Memory B cell (primary cell): ENCODE measurements around the gene PARD3B.

ENCODE experiments used
- ATAC-seq: fragments of 150-1000 bp; cut with Tn5 transposase; 2 replicates; pipeline ENCODE4 v1.10.0; 2021; ENCODE audit warnings: low read depth, mild to moderate bottlenecking, moderate library complexity
- DNase-seq, 2 donors: peaks; one replicate each; pipeline ENCODE4 v3.0.0; 2022; ENCODE audit warnings: low spot score in 2 of 2
- H3K27ac Mint-ChIP-seq: one replicate; pipeline ENCODE4 v1.8.0; 2022; ENCODE audit warnings: mild to moderate bottlenecking, moderate library complexity, mixed read lengths
- H3K27me3 Mint-ChIP-seq: one replicate; pipeline ENCODE4 v1.8.0; 2022; ENCODE audit warnings: mixed read lengths
- H3K36me3 Mint-ChIP-seq: one replicate; pipeline ENCODE4 v1.8.0; 2022; ENCODE audit warnings: mild to moderate bottlenecking, mixed read lengths
- H3K4me1 Mint-ChIP-seq: one replicate; pipeline ENCODE4 v1.8.0; 2022; ENCODE audit warnings: mixed read lengths
- H3K4me3 Mint-ChIP-seq: one replicate; pipeline ENCODE4 v1.8.0; 2022; ENCODE audit warnings: mild to moderate bottlenecking, moderate library complexity, mixed read lengths
- H3K9me3 Mint-ChIP-seq: one replicate; pipeline ENCODE4 v1.8.0; 2022; ENCODE audit warnings: mixed read lengths

Gene PARD3B

GRCh38 chr2:205386109-205386508 lies 840.8 kb downstream of the PARD3B start:
- Mint-ChIP-seq H3K4me1 (no peaks in the 10 kb centered on the region), H3K36me3 (no peaks in the 10 kb centered on the region), H3K27me3 (no peaks in the 10 kb centered on the region), H3K27ac (no peak overlapping the region), H3K9me3 (no peaks in the 10 kb centered on the region), H3K4me3 (no peak overlapping the region)
- ATAC-seq (no peak), DNase-seq (no peak)

GRCh38 chr2:205387350-205388055 lies 842.2 kb downstream of the PARD3B start:
- DNase-seq (no peak), ATAC-seq (no peak)
- Mint-ChIP-seq H3K4me3 (no peak overlapping the region), H3K9me3 (no peaks in the 10 kb centered on the region), H3K4me1 (no peaks in the 10 kb centered on the region), H3K36me3 (no peaks in the 10 kb centered on the region), H3K27me3 (no peaks in the 10 kb centered on the region), H3K27ac (no peak overlapping the region)

- Mint-ChIP-seq H3K9me3 (no peaks in the 10 kb centered on the region), H3K36me3 (no peaks in the 10 kb centered on the region), H3K4me1 (no peaks in the 10 kb centered on the region), H3K27ac (no peak overlapping the region), H3K27me3 (no peaks in the 10 kb centered on the region), H3K4me3 (no peak overlapping the region)
- no peak for DNase-seq
- no peak for ATAC-seq
Measured at GRCh38 chr2:205390866-205391265, 845.6 kb downstream of the PARD3B start.

- DNase-seq, result no peak
- no peaks in the 10 kb centered on the region for H3K36me3 Mint-ChIP-seq
- H3K9me3 Mint-ChIP-seq, result peaks cover 2% of the 10 kb centered on the region
- ATAC-seq, result no peak
- peaks cover 6% of the 10 kb centered on the region for H3K27me3 Mint-ChIP-seq
- H3K4me3 Mint-ChIP-seq, result no peak overlapping the region
- no peaks in the 10 kb centered on the region for H3K4me1 Mint-ChIP-seq
- H3K27ac Mint-ChIP-seq, result no peak overlapping the region
Measured at GRCh38 chr2:205401511-205401910, 856.2 kb downstream of the PARD3B start.

- DNase-seq (no peak), ATAC-seq (no peak)
- Mint-ChIP-seq H3K27ac (no peak overlapping the region), H3K4me3 (no peak overlapping the region), H3K4me1 (no peaks in the 10 kb centered on the region), H3K9me3 (peaks cover 2% of the 10 kb centered on the region), H3K27me3 (peaks cover 6% of the 10 kb centered on the region), H3K36me3 (no peaks in the 10 kb centered on the region)
Measured at GRCh38 chr2:205402011-205402410, 856.7 kb downstream of the PARD3B start.

GRCh38 chr2:205403244-205403825 lies 858.1 kb downstream of the PARD3B start:
- DNase-seq (no peak), ATAC-seq (no peak)
- no peaks in the 10 kb centered on the region for H3K36me3 Mint-ChIP-seq
- no peak overlapping the region for H3K27ac Mint-ChIP-seq
- H3K4me3 Mint-ChIP-seq, result no peak overlapping the region
- peaks cover 2% of the 10 kb centered on the region for H3K9me3 Mint-ChIP-seq
- peaks cover 5% of the 10 kb centered on the region for H3K27me3 Mint-ChIP-seq
- H3K4me1 Mint-ChIP-seq, result no peaks in the 10 kb centered on the region

- peaks cover 2% of the 10 kb centered on the region for H3K27me3 Mint-ChIP-seq
- ATAC-seq (no peak), DNase-seq (no peak)
- H3K4me3 Mint-ChIP-seq, result no peak overlapping the region
- H3K4me1 Mint-ChIP-seq, result no peaks in the 10 kb centered on the region
- no peaks in the 10 kb centered on the region for H3K36me3 Mint-ChIP-seq
- no peak overlapping the region for H3K27ac Mint-ChIP-seq
- H3K9me3 Mint-ChIP-seq, result peaks cover 2% of the 10 kb centered on the region
Measured at GRCh38 chr2:205405194-205405593, 859.9 kb downstream of the PARD3B start.

GRCh38 chr2:205405752-205406151 lies 860.5 kb downstream of the PARD3B start:
- ATAC-seq (no peak), DNase-seq (no peak)
- peaks cover 2% of the 10 kb centered on the region for H3K27me3 Mint-ChIP-seq
- H3K36me3 Mint-ChIP-seq, result no peaks in the 10 kb centered on the region
- H3K4me1 Mint-ChIP-seq, result no peaks in the 10 kb centered on the region
- H3K9me3 Mint-ChIP-seq, result peaks cover 2% of the 10 kb centered on the region
- H3K4me3 Mint-ChIP-seq, result no peak overlapping the region
- H3K27ac Mint-ChIP-seq, result no peak overlapping the region

- Mint-ChIP-seq H3K4me1 (no peaks in the 10 kb centered on the region), H3K9me3 (peaks cover 2% of the 10 kb centered on the region), H3K27me3 (no peaks in the 10 kb centered on the region), H3K27ac (no peak overlapping the region), H3K36me3 (no peaks in the 10 kb centered on the region), H3K4me3 (no peak overlapping the region)
- ATAC-seq, result no peak
- no peak for DNase-seq
Measured at GRCh38 chr2:205407984-205408383, 862.7 kb downstream of the PARD3B start.

- H3K27me3 Mint-ChIP-seq, result no peaks in the 10 kb centered on the region
- H3K36me3 Mint-ChIP-seq, result no peaks in the 10 kb centered on the region
- H3K4me3 Mint-ChIP-seq, result no peak overlapping the region
- H3K9me3 Mint-ChIP-seq, result peaks cover 2% of the 10 kb centered on the region
- no peak overlapping the region for H3K27ac Mint-ChIP-seq
- no peaks in the 10 kb centered on the region for H3K4me1 Mint-ChIP-seq
- no peak for ATAC-seq
- DNase-seq, result no peak
Measured at GRCh38 chr2:205408696-205409095, 863.4 kb downstream of the PARD3B start.

- no peaks in the 10 kb centered on the region for H3K36me3 Mint-ChIP-seq
- DNase-seq, result no peak
- peaks cover 2% of the 10 kb centered on the region for H3K9me3 Mint-ChIP-seq
- H3K4me3 Mint-ChIP-seq, result no peak overlapping the region
- no peak for ATAC-seq
- no peaks in the 10 kb centered on the region for H3K27me3 Mint-ChIP-seq
- no peak overlapping the region for H3K27ac Mint-ChIP-seq
- no peaks in the 10 kb centered on the region for H3K4me1 Mint-ChIP-seq
Measured at GRCh38 chr2:205409411-205409810, 864.1 kb downstream of the PARD3B start.

GRCh38 chr2:205411558-205411957 lies 866.3 kb downstream of the PARD3B start:
- H3K4me1 Mint-ChIP-seq, result no peaks in the 10 kb centered on the region
- no peak overlapping the region for H3K4me3 Mint-ChIP-seq
- H3K9me3 Mint-ChIP-seq, result no peaks in the 10 kb centered on the region
- no peaks in the 10 kb centered on the region for H3K36me3 Mint-ChIP-seq
- no peak for ATAC-seq
- DNase-seq, result no peak
- no peak overlapping the region for H3K27ac Mint-ChIP-seq
- no peaks in the 10 kb centered on the region for H3K27me3 Mint-ChIP-seq

- no peaks in the 10 kb centered on the region for H3K36me3 Mint-ChIP-seq
- no peak for ATAC-seq
- no peak overlapping the region for H3K27ac Mint-ChIP-seq
- H3K4me3 Mint-ChIP-seq, result no peak overlapping the region
- H3K9me3 Mint-ChIP-seq, result peaks cover 3% of the 10 kb centered on the region
- H3K27me3 Mint-ChIP-seq, result peaks cover 3% of the 10 kb centered on the region
- DNase-seq, result no peak
- no peaks in the 10 kb centered on the region for H3K4me1 Mint-ChIP-seq
Measured at GRCh38 chr2:205424326-205424725, 879.1 kb downstream of the PARD3B start.

- DNase-seq, result no peak
- Mint-ChIP-seq H3K36me3 (no peaks in the 10 kb centered on the region), H3K9me3 (peaks cover 3% of the 10 kb centered on the region), H3K4me3 (no peak overlapping the region), H3K4me1 (no peaks in the 10 kb centered on the region), H3K27ac (no peak overlapping the region), H3K27me3 (peaks cover 1% of the 10 kb centered on the region)
- ATAC-seq, result no peak
Measured at GRCh38 chr2:205425102-205425501, 879.8 kb downstream of the PARD3B start.

- Mint-ChIP-seq H3K4me1 (no peaks in the 10 kb centered on the region), H3K36me3 (no peaks in the 10 kb centered on the region), H3K27ac (no peak overlapping the region), H3K9me3 (no peaks in the 10 kb centered on the region), H3K27me3 (no peaks in the 10 kb centered on the region), H3K4me3 (no peak overlapping the region)
- no peak for ATAC-seq
- DNase-seq, result no peak
Measured at GRCh38 chr2:205427112-205427511, 881.8 kb downstream of the PARD3B start.
